ENCODE data around the gene FLT1. TPM values are rescaled to one million over a fixed set of nuclear protein-coding genes. Genes with fewer than 3 reads are reported as not detected.

The FLT1 gene
- polyA plus RNA-seq, 1 donor (not counting 4 experiments of a cell fraction or from before 2014, with no cell fraction given) = 0.01 TPM

DNA sequence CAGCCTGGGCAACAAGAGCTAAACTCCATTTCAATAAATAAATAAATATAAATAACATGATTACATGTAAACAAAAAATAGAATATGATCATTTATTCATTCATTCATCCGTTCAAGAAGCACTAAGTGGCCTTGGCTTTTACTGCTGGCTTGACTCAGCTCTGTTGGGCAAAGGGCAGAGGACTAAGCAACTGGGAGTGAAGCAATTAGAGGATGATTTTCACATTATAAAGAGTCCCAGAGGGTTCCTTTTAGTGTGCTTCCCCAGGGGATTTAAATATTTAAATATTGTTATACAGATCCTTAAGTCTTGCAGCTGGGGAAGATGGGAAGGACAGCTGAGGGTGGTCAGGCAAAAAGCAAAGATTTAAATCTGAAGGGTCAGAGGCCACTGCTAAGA is 34.9 kb upstream of the FLT1 start:
- Histone ChIP-seq H3K9me3 (ENCODE audit: control insufficient read depth, low read depth, low read length) (no peaks in the 10 kb centered on the region), H2AFZ (ENCODE audit: control insufficient read depth, low read length) (no peak overlapping the region), H3K4me2 (ENCODE audit: control insufficient read depth, extremely low read depth, insufficient read depth, low read depth, low read length) (no peak overlapping the region), H3K9ac (ENCODE audit: control insufficient read depth, extremely low read depth, insufficient read depth, low read length) (no peak overlapping the region), H3K36me3 (ENCODE audit: control insufficient read depth in 2 of 2, extremely low read depth in 1 of 2, insufficient read depth in 2 of 2, low read length in 2 of 2) (no peaks in the 10 kb centered on the region), H3K79me2 (ENCODE audit: control insufficient read depth, insufficient read depth, low read length) (no peaks in the 10 kb centered on the region), H3K27ac (ENCODE audit: control insufficient read depth, insufficient read depth, low read length) (no peak overlapping the region), H3K4me1 (ENCODE audit: control insufficient read depth, extremely low read depth, insufficient read depth, low read length) (peaks cover 7% of the 10 kb centered on the region), H3K27me3 (ENCODE audit: control insufficient read depth, extremely low read depth, insufficient read depth, low read length) (peaks cover 43% of the 10 kb centered on the region), H3K4me3 (ENCODE audit: control insufficient read depth in 2 of 3, extremely low read depth in 1 of 3, insufficient read depth in 2 of 3, low read depth in 1 of 3, low read length in 3 of 3) (no peak overlapping the region), H4K20me1 (ENCODE audit: control insufficient read depth, extremely low read depth, insufficient read depth, low read length) (no peaks in the 10 kb centered on the region), H3K9me1 (ENCODE audit: control insufficient read depth, extremely low read depth, insufficient read depth, low read length) (no peaks in the 10 kb centered on the region)
- dilution Hi-C loops (cut with MboI; ENCODE audit: extremely low pct_ligation_motif_present, low sequenced_read_pairs) = no loop called here
- FAIRE-seq (no peak), DNase-seq (ENCODE audit: low read depth, low spot score) (no peak)
- TF ChIP-seq, protein P1, sequence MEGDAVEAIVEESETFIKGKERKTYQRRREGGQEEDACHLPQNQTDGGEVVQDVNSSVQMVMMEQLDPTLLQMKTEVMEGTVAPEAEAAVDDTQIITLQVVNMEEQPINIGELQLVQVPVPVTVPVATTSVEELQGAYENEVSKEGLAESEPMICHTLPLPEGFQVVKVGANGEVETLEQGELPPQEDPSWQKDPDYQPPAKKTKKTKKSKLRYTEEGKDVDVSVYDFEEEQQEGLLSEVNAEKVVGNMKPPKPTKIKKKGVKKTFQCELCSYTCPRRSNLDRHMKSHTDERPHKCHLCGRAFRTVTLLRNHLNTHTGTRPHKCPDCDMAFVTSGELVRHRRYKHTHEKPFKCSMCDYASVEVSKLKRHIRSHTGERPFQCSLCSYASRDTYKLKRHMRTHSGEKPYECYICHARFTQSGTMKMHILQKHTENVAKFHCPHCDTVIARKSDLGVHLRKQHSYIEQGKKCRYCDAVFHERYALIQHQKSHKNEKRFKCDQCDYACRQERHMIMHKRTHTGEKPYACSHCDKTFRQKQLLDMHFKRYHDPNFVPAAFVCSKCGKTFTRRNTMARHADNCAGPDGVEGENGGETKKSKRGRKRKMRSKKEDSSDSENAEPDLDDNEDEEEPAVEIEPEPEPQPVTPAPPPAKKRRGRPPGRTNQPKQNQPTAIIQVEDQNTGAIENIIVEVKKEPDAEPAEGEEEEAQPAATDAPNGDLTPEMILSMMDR (optimal IDR thresholded peaks at IDR 0.05 in 1 of 3, IDR thresholded peaks at IDR 0.05 in 1 of 3, conservative IDR thresholded peaks at IDR 0.05 in 1 of 3; ENCODE audit: extremely low read depth in 1 of 3, insufficient read depth in 2 of 3, low read length in 3 of 3) = no peak
- TF ChIP-seq EZH2 (IDR thresholded peaks at IDR 0.05; ENCODE audit: low read length) = no peak

DNA sequence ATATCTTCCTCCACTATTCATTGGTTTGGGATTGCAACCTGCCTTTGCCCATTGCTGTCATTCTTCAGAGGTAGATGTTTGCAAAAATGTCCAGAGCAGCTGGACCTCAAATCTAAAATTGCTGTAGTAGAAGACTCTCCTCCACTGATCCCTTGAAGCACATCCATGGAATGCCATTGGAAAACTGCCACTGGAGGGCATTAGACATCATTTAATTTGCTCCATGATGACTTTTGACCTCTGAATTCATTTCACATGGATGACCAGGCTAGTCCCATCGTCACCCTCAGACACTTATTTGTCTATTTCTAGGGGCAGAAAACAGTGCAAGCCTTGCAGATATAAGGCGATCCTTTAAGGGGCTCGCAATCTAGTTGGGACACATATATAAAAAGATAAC is 33.9 kb upstream of the FLT1 start:
- TF ChIP-seq EZH2 (IDR thresholded peaks at IDR 0.05; ENCODE audit: low read length) = no peak
- TF ChIP-seq, protein P1 (optimal IDR thresholded peaks at IDR 0.05 in 1 of 3, IDR thresholded peaks at IDR 0.05 in 1 of 3, conservative IDR thresholded peaks at IDR 0.05 in 1 of 3; ENCODE audit: extremely low read depth in 1 of 3, insufficient read depth in 2 of 3, low read length in 3 of 3) = peak in 1 of 3 experiments; percentile 26
- H3K4me3 ChIP-seq (ENCODE audit: control insufficient read depth in 2 of 3, extremely low read depth in 1 of 3, insufficient read depth in 2 of 3, low read depth in 1 of 3, low read length in 3 of 3) = no peak overlapping the region
- H3K4me2 ChIP-seq (ENCODE audit: control insufficient read depth, extremely low read depth, insufficient read depth, low read depth, low read length) = no peak overlapping the region
- no peaks in the 10 kb centered on the region for H3K36me3 ChIP-seq (ENCODE audit: control insufficient read depth in 2 of 2, extremely low read depth in 1 of 2, insufficient read depth in 2 of 2, low read length in 2 of 2)
- peaks cover 7% of the 10 kb centered on the region for H3K4me1 ChIP-seq (ENCODE audit: control insufficient read depth, extremely low read depth, insufficient read depth, low read length)
- H3K9ac ChIP-seq (ENCODE audit: control insufficient read depth, extremely low read depth, insufficient read depth, low read length) = no peak overlapping the region
- no peaks in the 10 kb centered on the region for H4K20me1 ChIP-seq (ENCODE audit: control insufficient read depth, extremely low read depth, insufficient read depth, low read length)
- peaks cover 40% of the 10 kb centered on the region for H3K27me3 ChIP-seq (ENCODE audit: control insufficient read depth, extremely low read depth, insufficient read depth, low read length)
- H3K9me3 ChIP-seq (ENCODE audit: control insufficient read depth, low read depth, low read length) = no peaks in the 10 kb centered on the region
- no peaks in the 10 kb centered on the region for H3K79me2 ChIP-seq (ENCODE audit: control insufficient read depth, insufficient read depth, low read length)
- H3K9me1 ChIP-seq (ENCODE audit: control insufficient read depth, extremely low read depth, insufficient read depth, low read length) = no peaks in the 10 kb centered on the region
- H3K27ac ChIP-seq (ENCODE audit: control insufficient read depth, insufficient read depth, low read length) = no peak overlapping the region
- FAIRE-seq (no peak), DNase-seq (ENCODE audit: low read depth, low spot score) (no peak)
- H2AFZ ChIP-seq (ENCODE audit: control insufficient read depth, low read length) = no peak overlapping the region
- dilution Hi-C loops (cut with MboI; ENCODE audit: extremely low pct_ligation_motif_present, low sequenced_read_pairs) = no loop called here
